GM23338 (cell line): ENCODE data around the gene LIPA. TPM values are rescaled to one million over a fixed set of nuclear protein-coding genes. Genes with fewer than 3 reads are reported as not detected.

Experiments
- ATAC-seq: fragments of 200-7000 bp; cut with Tn5 transposase; 3 replicates; pipeline ENCODE4 v1.9.1; 2020
- DNase-seq: peaks from one replicate; pipeline ENCODE4 v3.0.0-alpha.2; 2015; ENCODE audit warnings: low spot score
- H2AFZ ChIP-seq: fragments of 200-600 bp; sonication (generic); 2 replicates; pipeline ENCODE4 v1.8.0; 2016; ENCODE audit warnings: antibody characterized with exemption, mild to moderate bottlenecking, moderate library complexity
- H3F3A ChIP-seq: fragments of 200-600 bp; sonication (generic); replicated peaks from 2 replicates; pipeline ENCODE4 v1.8.0; 2017; ENCODE audit warnings: antibody characterized with exemption, mixed run types, low read depth
- H3K27ac ChIP-seq: fragments of 200-600 bp; sonication (generic); 2 replicates; pipeline ENCODE4 v1.6.1; 2016; ENCODE audit warnings: low read depth
- H3K27me3 ChIP-seq: fragments of 200-600 bp; sonication (generic); 2 replicates; pipeline ENCODE4 v1.8.0; 2016; ENCODE audit warnings: mild to moderate bottlenecking, mixed run types, moderate library complexity; ENCODE audit not compliant: insufficient read depth
- H3K36me3 ChIP-seq: fragments of 200-600 bp; sonication (generic); 2 replicates; pipeline ENCODE4 v1.8.0; 2016; ENCODE audit warnings: mild to moderate bottlenecking; ENCODE audit not compliant: insufficient read depth
- H3K4me1 ChIP-seq: fragments of 200-600 bp; sonication (generic); 2 replicates; pipeline ENCODE4 v1.8.0; 2016; ENCODE audit warnings: mild to moderate bottlenecking, moderate library complexity; ENCODE audit not compliant: insufficient read depth
- H3K4me2 ChIP-seq: fragments of 200-600 bp; sonication (generic); 2 replicates; pipeline ENCODE4 v1.7.1; 2017; ENCODE audit warnings: mixed run types
- H3K4me3 ChIP-seq: fragments of 200-600 bp; sonication (generic); 2 replicates; pipeline ENCODE4 v1.6.1; 2016; ENCODE audit warnings: mixed run types
- H3K79me2 ChIP-seq: fragments of 200-600 bp; sonication (generic); replicated peaks from 2 replicates; pipeline ENCODE4 v1.8.0; 2017; ENCODE audit warnings: mild to moderate bottlenecking; ENCODE audit not compliant: insufficient read depth
- H3K9me2 ChIP-seq: fragments of 200-600 bp; sonication (generic); 2 replicates; pipeline ENCODE4 v1.8.0; 2017; ENCODE audit not compliant: insufficient read depth
- H4K20me1 ChIP-seq: fragments of 200-600 bp; sonication (generic); replicated peaks from 2 replicates; pipeline ENCODE4 v1.8.0; 2017; ENCODE audit warnings: mild to moderate bottlenecking; ENCODE audit not compliant: insufficient read depth
- H3K27ac Mint-ChIP-seq: 2 replicates; pipeline ENCODE4 v1.8.0; 2020; ENCODE audit warnings: inconsistent platforms, mild to moderate bottlenecking, moderate library complexity, mixed read lengths
- H3K27me3 Mint-ChIP-seq: 3 replicates; pipeline ENCODE4 v1.8.0; 2022; ENCODE audit warnings: low read depth, mild to moderate bottlenecking, moderate library complexity, mixed read lengths, inconsistent platforms; ENCODE audit not compliant: insufficient read depth, poor library complexity
- H3K36me3 Mint-ChIP-seq: 3 replicates; pipeline ENCODE4 v1.8.0; 2021; ENCODE audit warnings: low read depth, mild to moderate bottlenecking, inconsistent platforms, moderate library complexity, mixed read lengths
- H3K4me1 Mint-ChIP-seq: 3 replicates; pipeline ENCODE4 v1.8.0; 2020; ENCODE audit warnings: mild to moderate bottlenecking, inconsistent platforms, mixed read lengths
- H3K4me3 Mint-ChIP-seq: 3 replicates; pipeline ENCODE4 v1.8.0; 2021; ENCODE audit warnings: moderate library complexity, mild to moderate bottlenecking, inconsistent platforms, mixed read lengths
- H3K9me3 Mint-ChIP-seq: 3 replicates; pipeline ENCODE4 v1.8.0; 2020; ENCODE audit warnings: moderate library complexity, mild to moderate bottlenecking, inconsistent platforms, mixed read lengths
- CREB1 ChIP-seq: fragments of 250-450 bp; sonication (Bioruptor Pico); IDR thresholded peaks from 2 replicates; pipeline ENCODE4 v1.5.0; 2020; ENCODE audit warnings: low read depth, mild to moderate bottlenecking, moderate library complexity
- CTCF ChIP-seq, 2 experiments: fragments of 200-600 bp in 1 of 2; sonication (generic) in 1 of 2; conservative IDR thresholded peaks; 2 replicates each; pipeline versions ENCODE4 v1.5.1 to v1.6.1; 2016 to 2017; ENCODE audit warnings: antibody characterized with exemption in 2 of 2, low read depth in 2 of 2, mild to moderate bottlenecking in 2 of 2, moderate library complexity in 1 of 2
- ETS1 ChIP-seq: IDR thresholded peaks from 2 replicates; pipeline ENCODE4 v1.6.1; 2016; ENCODE audit warnings: antibody characterized with exemption
- EZH2 ChIP-seq: fragments of 200-600 bp; sonication (generic); IDR thresholded peaks from one replicate; pipeline ENCODE4 v1.8.0; 2017; ENCODE audit warnings: antibody characterized with exemption, mild to moderate bottlenecking, low read depth; ENCODE audit not compliant: unreplicated experiment
- EZH2phosphoT487 ChIP-seq: fragments of 200-600 bp; sonication (generic); IDR thresholded peaks from one replicate; pipeline ENCODE4 v1.8.1; 2018; ENCODE audit warnings: antibody characterized with exemption; ENCODE audit not compliant: unreplicated experiment
- JUNB ChIP-seq: IDR thresholded peaks from one replicate; pipeline ENCODE4 v1.6.1; 2016; ENCODE audit warnings: antibody characterized with exemption; ENCODE audit not compliant: unreplicated experiment
- NANOG ChIP-seq: IDR thresholded peaks from 2 replicates; pipeline ENCODE4 v1.6.1; 2016; ENCODE audit warnings: antibody characterized with exemption, borderline replicate concordance
- POLR2AphosphoS5 ChIP-seq: IDR thresholded peaks from 2 replicates; pipeline ENCODE4 v1.6.1; 2016; ENCODE audit warnings: antibody characterized with exemption, low read depth
- STAT1 ChIP-seq: IDR thresholded peaks from one replicate; pipeline ENCODE4 v1.6.1; 2016; ENCODE audit warnings: antibody characterized with exemption; ENCODE audit not compliant: unreplicated experiment
- ZNF114 ChIP-seq: fragments of 250-450 bp; sonication (Bioruptor Pico); IDR thresholded peaks from 2 replicates; pipeline ENCODE4 v1.5.0; 2020; ENCODE audit warnings: mild to moderate bottlenecking, moderate library complexity
- ZNF462 ChIP-seq: fragments of 250-450 bp; sonication (Bioruptor Pico); IDR thresholded peaks from 2 replicates; pipeline ENCODE4 v1.5.0; 2020; ENCODE audit warnings: mild to moderate bottlenecking, moderate library complexity
- polyA plus RNA-seq: library from polyadenylated mRNA; unstranded; fragments of >200 nt; fragmentation: Nextera tagmentation; extraction: Ambion mirVana; gene quantifications from 2 replicates; pipeline ENCODE4 v1.2.1, GENCODE V29; 2016
- total RNA-seq: library from RNA; depleted of rRNA; stranded (reverse); fragments of >200 nt; shearing (Covaris generic); gene quantifications from 2 replicates; pipeline ENCODE4 v1.2.3, GENCODE V29; 2014

Gene LIPA
- total and polyA plus RNA-seq, 2 experiments from 2014 or later, result 37.8 to 86.3 TPM

- no peak overlapping the region for H3K4me2 ChIP-seq
- H3K79me2 ChIP-seq, result no peaks in the 10 kb centered on the region
- H3K4me1 ChIP-seq, result peaks cover 9% of the 10 kb centered on the region; the same call in 1 of the 2 replicates
- H3K27me3 Mint-ChIP-seq, result no peaks in the 10 kb centered on the region
- H3K9me2 ChIP-seq, result no peaks in the 10 kb centered on the region; the same call in 1 of the 2 replicates
- no peaks in the 10 kb centered on the region for H3K9me3 Mint-ChIP-seq
- no peaks in the 10 kb centered on the region for H4K20me1 ChIP-seq
- H3K4me3 ChIP-seq, result no peak overlapping the region
- no peak overlapping the region for H3K27ac ChIP-seq
- no peak for DNase-seq
- no peak overlapping the region for H3K4me3 Mint-ChIP-seq
- TF ChIP-seq ZNF462 (CRISPR knock-in tag) (no peak), ZNF114 (CRISPR knock-in tag) (no peak), EZH2phosphoT487 (no peak)
- no peaks in the 10 kb centered on the region for H3K36me3 Mint-ChIP-seq
- H3K27ac Mint-ChIP-seq, result no peak overlapping the region
- ATAC-seq, result no peak
- H3K4me1 Mint-ChIP-seq, result peaks cover 15% of the 10 kb centered on the region
- H3K36me3 ChIP-seq, result no peaks in the 10 kb centered on the region
- no peaks in the 10 kb centered on the region for H3F3A ChIP-seq
- H3K27me3 ChIP-seq, result no peaks in the 10 kb centered on the region
- H2AFZ ChIP-seq, result no peak overlapping the region
Measured at GRCh38 chr10:89279421-89279869, 27.9 kb upstream of the LIPA start.

GRCh38 chr10:89278900-89279392, 27.4 kb upstream of the LIPA start:
- Mint-ChIP-seq H3K27ac (no peak overlapping the region), H3K4me3 (no peak overlapping the region), H3K36me3 (no peaks in the 10 kb centered on the region), H3K4me1 (peaks cover 14% of the 10 kb centered on the region), H3K9me3 (no peaks in the 10 kb centered on the region), H3K27me3 (no peaks in the 10 kb centered on the region)
- Histone ChIP-seq H3K36me3 (no peaks in the 10 kb centered on the region), H2AFZ (no peak overlapping the region), H3K27ac (no peak overlapping the region), H3K9me2 (no peaks in the 10 kb centered on the region; the same call in 1 of the 2 replicates), H3F3A (no peaks in the 10 kb centered on the region), H3K27me3 (no peaks in the 10 kb centered on the region), H3K4me1 (peaks cover 4% of the 10 kb centered on the region; the same call in 1 of the 2 replicates), H3K79me2 (no peaks in the 10 kb centered on the region), H3K4me3 (no peak overlapping the region), H4K20me1 (no peaks in the 10 kb centered on the region), H3K4me2 (no peak overlapping the region)
- ATAC-seq (no peak), DNase-seq (no peak)
- TF ChIP-seq ZNF114 (CRISPR knock-in tag), result no peak
- no peak for TF ChIP-seq CREB1
- TF ChIP-seq STAT1, result no peak
- no peak for TF ChIP-seq EZH2
- TF ChIP-seq CTCF (conservative IDR thresholded peaks at IDR 0.05; ENCODE audit: low read depth in 2 of 2), result no peak
- TF ChIP-seq POLR2AphosphoS5, result no peak
- no peak for TF ChIP-seq NANOG
- TF ChIP-seq JUNB, result no peak
- no peak for TF ChIP-seq ETS1
